IMR-90 (cell line): ENCODE results near the gene EXD1. TPM values are rescaled to one million over a fixed set of nuclear protein-coding genes. Genes with fewer than 3 reads are reported as not detected.

ENCODE experiments used
- ATAC-seq: fragments of 200-7000 bp; cut with Tn5 transposase; 2 replicates; pipeline ENCODE4 v1.9.1; 2020; ENCODE audit warnings: low read depth, mild to moderate bottlenecking, moderate library complexity
- BruUV-seq: library from RNA; stranded (reverse); fragments of 400-500 nt; replicated peaks from 2 replicates; lab custom pipeline; 2021; lab: Mats Ljungman, UMichigan
- CTCF ChIA-PET: fragments of 300-600 bp; formaldehyde crosslinking; extraction: SDS; loops from one replicate; lab custom pipeline; 2021; ENCODE audit warnings: antibody characterized with exemption; lab: Yijun Ruan, JAX
- POLR2A ChIA-PET: fragments of 300-600 bp; sonication (Branson Sonifier 250); formaldehyde crosslinking; loops from one replicate; lab custom pipeline; 2022; ENCODE audit warnings: antibody characterized with exemption; ENCODE audit not compliant: unreplicated experiment; lab: Charles Lee
- DNase-seq: peaks from one replicate; pipeline ENCODE4 v3.0.0; 2013
- H2AFZ ChIP-seq: replicated peaks from 2 replicates; pipeline ENCODE3; 2013; ENCODE audit warnings: low read length, mild to moderate bottlenecking; ENCODE audit not compliant: poor library complexity
- H2AK5ac ChIP-seq: 2 replicates; pipeline ENCODE4 v1.6.1; 2013; ENCODE audit warnings: low read depth, low read length, inconsistent platforms
- H2AK9ac ChIP-seq: replicated peaks from 2 replicates; pipeline ENCODE3; 2013; ENCODE audit warnings: mild to moderate bottlenecking, low read depth, low read length, moderate library complexity; ENCODE audit not compliant: poor library complexity
- H2BK120ac ChIP-seq: 2 replicates; pipeline ENCODE4 v1.6.1; 2013; ENCODE audit warnings: low read depth, low read length, inconsistent platforms
- H2BK15ac ChIP-seq: 3 replicates; pipeline ENCODE4 v1.6.1; 2013; ENCODE audit warnings: low read depth, low read length, inconsistent platforms
- H2BK20ac ChIP-seq: 2 replicates; pipeline ENCODE4 v1.6.1; 2013; ENCODE audit warnings: low read depth, mild to moderate bottlenecking, inconsistent platforms, low read length, moderate library complexity
- H2BK5ac ChIP-seq: 2 replicates; pipeline ENCODE4 v1.6.1; 2013; ENCODE audit warnings: mild to moderate bottlenecking, low read depth, low read length, inconsistent platforms; ENCODE audit not compliant: poor library complexity, severe bottlenecking
- H3K14ac ChIP-seq: replicated peaks from 2 replicates; pipeline ENCODE4 v1.6.1; 2013; ENCODE audit warnings: low read depth, low read length, inconsistent platforms
- H3K18ac ChIP-seq: 2 replicates; pipeline ENCODE4 v1.6.1; 2013; ENCODE audit warnings: low read depth, low read length, control low read depth
- H3K23ac ChIP-seq: 2 replicates; pipeline ENCODE4 v1.6.1; 2013; ENCODE audit warnings: low read depth, low read length, inconsistent platforms
- H3K27ac ChIP-seq: 2 replicates; pipeline ENCODE4 v1.5.1; 2013; ENCODE audit warnings: mild to moderate bottlenecking, control low read depth, low read length; ENCODE audit not compliant: insufficient read depth
- H3K27me3 ChIP-seq: 2 replicates; pipeline ENCODE4 v1.6.1; 2013; ENCODE audit warnings: low read length; ENCODE audit not compliant: control insufficient read depth, insufficient read depth
- H3K36me3 ChIP-seq: 2 replicates; pipeline ENCODE4 v1.6.1; 2013; ENCODE audit warnings: low read length, mixed read lengths; ENCODE audit not compliant: control insufficient read depth, insufficient read depth
- H3K4ac ChIP-seq: 2 replicates; pipeline ENCODE4 v1.6.1; 2013; ENCODE audit warnings: low read depth, low read length, inconsistent platforms
- H3K4me1 ChIP-seq: 2 replicates; pipeline ENCODE4 v1.6.1; 2013; ENCODE audit warnings: low read length, mixed read lengths; ENCODE audit not compliant: control insufficient read depth, insufficient read depth
- H3K4me2 ChIP-seq: 2 replicates; pipeline ENCODE4 v1.6.1; 2013; ENCODE audit warnings: low read depth, mild to moderate bottlenecking, control low read depth, low read length, moderate library complexity
- H3K4me3 ChIP-seq: 2 replicates; pipeline ENCODE4 v1.5.1; 2013; ENCODE audit warnings: low read depth, mild to moderate bottlenecking, control low read depth, low read length, moderate library complexity; ENCODE audit not compliant: insufficient read depth
- H3K56ac ChIP-seq: 2 replicates; pipeline ENCODE4 v1.6.1; 2013; ENCODE audit warnings: low read length, inconsistent platforms; ENCODE audit not compliant: insufficient read depth; ENCODE audit errors: extremely low read depth
- H3K79me1 ChIP-seq, 2 experiments: 2 replicates each; pipeline ENCODE4 v1.6.1; 2013; ENCODE audit warnings: low read length in 2 of 2, inconsistent platforms in 1 of 2, low read depth in 1 of 2
- H3K9ac ChIP-seq: 2 replicates; pipeline ENCODE4 v1.6.1; 2013; ENCODE audit warnings: low read depth, low read length, control low read depth
- H3K9me1 ChIP-seq: 2 replicates; pipeline ENCODE4 v1.6.1; 2013; ENCODE audit warnings: low read length, inconsistent platforms; ENCODE audit not compliant: insufficient read depth
- H3K9me3 ChIP-seq: 2 replicates; pipeline ENCODE4 v1.6.1; 2013; ENCODE audit warnings: low read length; ENCODE audit not compliant: control insufficient read depth, insufficient read depth
- H4K20me1 ChIP-seq: 2 replicates; pipeline ENCODE4 v1.6.1; 2013; ENCODE audit warnings: low read length, inconsistent platforms; ENCODE audit not compliant: insufficient read depth
- H4K5ac ChIP-seq: 2 replicates; pipeline ENCODE4 v1.6.1; 2013; ENCODE audit warnings: mild to moderate bottlenecking, low read depth, low read length, control low read depth
- H4K8ac ChIP-seq, 2 experiments: 2 replicates each; pipeline ENCODE4 v1.6.1; 2013; ENCODE audit warnings: low read depth in 2 of 2, low read length in 2 of 2, control low read depth in 1 of 2, inconsistent platforms in 1 of 2
- H4K91ac ChIP-seq: 2 replicates; pipeline ENCODE4 v1.6.1; 2013; ENCODE audit warnings: low read depth, low read length, inconsistent platforms; ENCODE audit not compliant: insufficient read depth
- CEBPB ChIP-seq: IDR thresholded peaks from 2 replicates; pipeline ENCODE4 v1.6.1; 2012; ENCODE audit warnings: low read depth, low read length, improper control_type of control experiment
- RAD21 ChIP-seq: IDR thresholded peaks from 2 replicates; pipeline ENCODE4 v1.6.1; 2012; ENCODE audit warnings: low read length, improper control_type of control experiment
- RCOR1 ChIP-seq: IDR thresholded peaks from 2 replicates; pipeline ENCODE4 v1.6.1; 2012; ENCODE audit warnings: mild to moderate bottlenecking, low read length, improper control_type of control experiment; ENCODE audit not compliant: insufficient replicate concordance
- WGBS, 2 experiments: methylation state at CpG; one replicate each; pipeline versions ENCODE4 v1.1.5 to v1.1.7; 2013; ENCODE audit warnings: missing lambda C conversion rate in 2 of 2; ENCODE audit not compliant: insufficient read length in 1 of 2; ENCODE audit errors: extremely low coverage in 2 of 2; 5-methylcytosine and 5-hydroxymethylcytosine counted together
- dilution Hi-C: fragments of 300-500 bp; cut with HindIII; formaldehyde crosslinking; loops from one replicate; pipeline ENCODE4 v1.14.3; 2018; ENCODE audit warnings: low sequenced_read_pairs; ENCODE audit not compliant: unreplicated experiment
- in situ Hi-C: fragments of 300-500 bp; cut with MboI; formaldehyde crosslinking; loops from 3 replicates; pipeline ENCODE4 v1.14.3; 2019; ENCODE audit warnings: low sequenced_read_pairs, inconsistent platforms, mixed read lengths
- intact Hi-C: fragments of 100-400 bp; cut with micrococcal nuclease; formaldehyde crosslinking; loops from 2 replicates; pipeline ENCODE4 v1.10.0; 2022
- polyA plus RNA-seq, 3 experiments: library from polyadenylated mRNA; depleted of rRNA; stranded (reverse); fragments of >200 nt; gene quantifications; 2 replicates each; pipeline ENCODE4 v1.2.3, GENCODE V29; 2012; ENCODE audit warnings: low replicate concordance in 1 of 3
- total RNA-seq: library from RNA; depleted of rRNA; stranded (reverse); fragments of >200 nt; gene quantifications from 2 replicates; pipeline ENCODE4 v1.2.3, GENCODE V29; 2012

The EXD1 gene
- total and polyA plus RNA-seq, 2 of the 4 experiments (the other 2 are of a cell fraction) = not detected

GRCh38 chr15:41218851-41219250, 11.7 kb downstream of the EXD1 start:
- no TSS peak for BruUV-seq
- H3K18ac ChIP-seq = no peak overlapping the region
- CTCF ChIA-PET = interaction anchor here (0.9 kb wide), 1 partner anchor 12 kb away, joined by 3 read pairs; the partner anchor contains the start of gene CHP1

More at GRCh38 chr15:41218851-41219250, 11.7 kb downstream of the EXD1 start:
- 40% methylated on average over 1 of the region's 1 CpG; no CpG with 5 or more reads in 1 of the 2 experiments for WGBS, 2 experiments
- no peak overlapping the region for H3K56ac ChIP-seq
- no peak overlapping the region for H3K4me2 ChIP-seq
- H4K91ac ChIP-seq = no peak overlapping the region
- no peak overlapping the region for H2AK5ac ChIP-seq
- no peak overlapping the region for H4K8ac ChIP-seq
- no peaks in the 10 kb centered on the region for H4K20me1 ChIP-seq
- no peak overlapping the region for H2AFZ ChIP-seq
- peaks cover 21% of the 10 kb centered on the region for H3K27me3 ChIP-seq
- ATAC-seq = no peak
- H3K9me1 ChIP-seq = no peaks in the 10 kb centered on the region
- no peak overlapping the region for H2BK5ac ChIP-seq
- no peaks in the 10 kb centered on the region for H3K9me3 ChIP-seq
- in situ Hi-C loops (no loop called here), dilution Hi-C loops (no loop called here), intact Hi-C loops (no loop called here)
- H2BK20ac ChIP-seq = no peak overlapping the region
- no peaks in the 10 kb centered on the region for H3K4me1 ChIP-seq
- no peak overlapping the region for H3K14ac ChIP-seq
- no peak overlapping the region for H2BK120ac ChIP-seq
- no peak overlapping the region for H3K23ac ChIP-seq
- no peak overlapping the region for H3K27ac ChIP-seq
- H2AK9ac ChIP-seq = no peak overlapping the region
- H3K9ac ChIP-seq = no peak overlapping the region
- no peak overlapping the region for H4K5ac ChIP-seq
- H3K4me3 ChIP-seq = no peak overlapping the region
- no peaks in the 10 kb centered on the region for H3K36me3 ChIP-seq
- H3K4ac ChIP-seq = no peak overlapping the region
- H3K79me1 ChIP-seq = no peaks in the 10 kb centered on the region
- no peak for DNase-seq
- no peak overlapping the region; the same call in 2 of the 3 replicates for H2BK15ac ChIP-seq
- POLR2A ChIA-PET = no interaction called here
- TF ChIP-seq RAD21 (no peak), RCOR1 (no peak), CEBPB (no peak)
